ENCODE results near the gene NF1. TPM values are rescaled to one million over a fixed set of nuclear protein-coding genes. Genes with fewer than 3 reads are reported as not detected.

NF1 gene
- total RNA-seq, 4 donors from 2014 or later, result 15.6 to 48.4 (median 26.9) TPM

DNA sequence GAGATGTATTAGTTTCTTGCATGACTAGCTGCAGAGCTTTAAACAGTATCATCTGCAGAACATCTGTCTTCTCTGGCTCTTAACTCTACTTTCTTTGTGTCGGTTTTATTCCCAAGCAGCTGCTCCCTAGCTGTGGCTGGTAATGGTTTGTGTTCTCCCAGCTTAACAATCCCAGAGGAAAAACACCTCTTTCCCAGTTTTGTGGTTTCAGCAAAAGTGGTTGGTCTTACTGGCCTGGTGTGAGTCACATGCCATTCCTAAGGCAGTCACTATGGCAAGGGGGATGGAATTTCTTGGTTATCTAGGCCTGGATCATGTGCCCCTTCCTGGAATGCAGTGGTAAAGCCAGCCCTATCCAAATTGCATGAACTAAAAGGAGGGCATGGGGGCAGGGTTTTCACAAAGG is 174.8 kb downstream of the NF1 start:
- no peaks in the 10 kb centered on the region for H3K27me3 ChIP-seq
- WGBS, 2 donors, result 56 to 58% methylated on average over 1 of the region's 1 CpG
- intact Hi-C loops (cut with DNase I), result no loop called here
- no peak overlapping the region for H3K4me3 ChIP-seq
- peaks cover 0 to 54% (median 0%) of the 10 kb centered on the region in 3 donors for H3K36me3 ChIP-seq
- peaks cover 3 to 18% (median 17%) of the 10 kb centered on the region in 3 donors for H3K4me1 ChIP-seq
- TF ChIP-seq, protein P1, sequence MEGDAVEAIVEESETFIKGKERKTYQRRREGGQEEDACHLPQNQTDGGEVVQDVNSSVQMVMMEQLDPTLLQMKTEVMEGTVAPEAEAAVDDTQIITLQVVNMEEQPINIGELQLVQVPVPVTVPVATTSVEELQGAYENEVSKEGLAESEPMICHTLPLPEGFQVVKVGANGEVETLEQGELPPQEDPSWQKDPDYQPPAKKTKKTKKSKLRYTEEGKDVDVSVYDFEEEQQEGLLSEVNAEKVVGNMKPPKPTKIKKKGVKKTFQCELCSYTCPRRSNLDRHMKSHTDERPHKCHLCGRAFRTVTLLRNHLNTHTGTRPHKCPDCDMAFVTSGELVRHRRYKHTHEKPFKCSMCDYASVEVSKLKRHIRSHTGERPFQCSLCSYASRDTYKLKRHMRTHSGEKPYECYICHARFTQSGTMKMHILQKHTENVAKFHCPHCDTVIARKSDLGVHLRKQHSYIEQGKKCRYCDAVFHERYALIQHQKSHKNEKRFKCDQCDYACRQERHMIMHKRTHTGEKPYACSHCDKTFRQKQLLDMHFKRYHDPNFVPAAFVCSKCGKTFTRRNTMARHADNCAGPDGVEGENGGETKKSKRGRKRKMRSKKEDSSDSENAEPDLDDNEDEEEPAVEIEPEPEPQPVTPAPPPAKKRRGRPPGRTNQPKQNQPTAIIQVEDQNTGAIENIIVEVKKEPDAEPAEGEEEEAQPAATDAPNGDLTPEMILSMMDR (IDR thresholded peaks at IDR 0.05), result no peak
- TF ChIP-seq POLR2A (IDR thresholded peaks at IDR 0.05), result no peak
- peak overlapping the region in 2 of 4 donors; percentile 54 to 72 for H3K27ac ChIP-seq
- no peak for DNase-seq
- no peaks in the 10 kb centered on the region for H3K9me3 ChIP-seq

DNA sequence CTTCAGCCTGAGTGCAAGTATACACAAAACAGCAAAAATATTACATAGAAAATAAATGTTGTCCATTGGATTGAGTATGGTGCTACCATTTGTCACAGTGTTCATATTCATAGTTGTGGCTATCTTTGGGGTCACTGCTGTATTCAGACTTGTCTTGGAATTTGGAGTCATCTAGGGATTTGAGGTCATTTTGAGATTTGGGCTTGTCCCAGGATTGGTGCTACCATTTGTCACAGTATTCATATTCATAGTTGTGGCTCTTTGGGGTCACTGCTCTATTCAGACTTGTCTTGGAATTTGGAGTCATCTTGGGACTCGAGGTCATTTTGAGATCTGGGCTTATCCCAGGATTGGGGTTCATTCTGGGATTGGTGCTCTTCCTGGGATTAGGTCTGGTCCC is 177.5 kb downstream of the NF1 start:
- Histone ChIP-seq H3K36me3 (peaks cover 0 to 36% (median 0%) of the 10 kb centered on the region in 3 donors), H3K9me3 (no peaks in the 10 kb centered on the region), H3K4me3 (no peak overlapping the region), H3K27ac (no peak overlapping the region), H3K4me1 (peaks cover 5 to 24% (median 21%) of the 10 kb centered on the region in 3 donors), H3K27me3 (no peaks in the 10 kb centered on the region)
- TF ChIP-seq, protein P1 (IDR thresholded peaks at IDR 0.05), result no peak
- TF ChIP-seq POLR2A (IDR thresholded peaks at IDR 0.05), result no peak
- 75 to 100% methylated on average over 1 of the region's 1 CpG for WGBS, 2 donors
- intact Hi-C loops (cut with DNase I), result no loop called here
- DNase-seq, result no peak

DNA sequence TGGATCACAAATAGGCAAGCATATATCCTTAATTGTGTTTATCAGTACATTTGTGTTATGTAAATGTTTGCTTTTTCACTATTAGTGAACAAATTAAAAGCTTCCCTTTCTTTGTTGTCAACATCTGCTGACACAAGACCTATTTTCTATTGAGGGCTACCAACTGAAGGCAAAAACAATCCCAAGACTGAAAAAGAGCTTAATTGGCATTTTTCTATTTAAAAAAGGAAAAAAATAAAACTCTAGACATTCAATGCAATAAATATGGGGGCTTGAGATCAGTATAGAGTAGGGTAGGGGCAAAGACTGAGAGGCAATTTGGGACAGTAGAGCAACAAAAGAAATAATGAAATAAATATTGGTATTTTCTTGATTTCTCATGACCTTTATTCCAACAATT is 178.0 kb downstream of the NF1 start:
- Histone ChIP-seq H3K27ac (peak overlapping the region in 1 of 4 donors; percentile 14), H3K27me3 (no peaks in the 10 kb centered on the region), H3K4me1 (peaks cover 5 to 24% (median 21%) of the 10 kb centered on the region in 3 donors), H3K4me3 (no peak overlapping the region), H3K9me3 (no peaks in the 10 kb centered on the region), H3K36me3 (peaks cover 0 to 39% (median 0%) of the 10 kb centered on the region in 3 donors)
- intact Hi-C loops (cut with DNase I), result no loop called here
- DNase-seq, result no peak
- TF ChIP-seq, protein P1 (IDR thresholded peaks at IDR 0.05), result no peak
- TF ChIP-seq POLR2A (IDR thresholded peaks at IDR 0.05), result no peak

DNA sequence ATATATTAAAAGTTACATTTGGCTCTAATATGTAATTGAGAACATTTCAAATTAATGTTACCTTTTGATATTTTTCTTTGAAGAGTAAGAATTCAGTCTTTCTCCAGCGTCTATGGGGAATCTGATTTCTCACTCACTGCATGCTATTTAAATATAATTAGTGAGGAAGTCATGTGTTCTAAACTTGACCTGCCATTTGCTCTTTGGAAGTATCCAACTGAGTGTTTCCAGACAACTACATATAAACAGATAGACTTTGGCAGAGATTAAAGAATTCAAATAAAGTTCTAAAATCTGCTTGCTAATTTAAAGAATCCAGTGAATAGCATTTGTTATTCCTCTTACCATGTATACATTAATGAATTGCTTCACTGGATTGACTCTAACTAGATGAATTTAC is 178.7 kb downstream of the NF1 start:
- Histone ChIP-seq H3K4me3 (no peak overlapping the region), H3K36me3 (peaks cover 0 to 42% (median 0%) of the 10 kb centered on the region in 3 donors), H3K27ac (peak overlapping the region in 3 of 4 donors; percentile 40 to 51 (median 48)), H3K27me3 (no peaks in the 10 kb centered on the region), H3K9me3 (no peaks in the 10 kb centered on the region), H3K4me1 (peaks cover 5 to 23% (median 21%) of the 10 kb centered on the region in 3 donors)
- no peak for DNase-seq
- intact Hi-C loops (cut with DNase I), result no loop called here
- 73 to 78% methylated on average over 1 of the region's 1 CpG for WGBS, 2 donors
- TF ChIP-seq POLR2A (IDR thresholded peaks at IDR 0.05), result no peak
- TF ChIP-seq, protein P1 (IDR thresholded peaks at IDR 0.05), result no peak

DNA sequence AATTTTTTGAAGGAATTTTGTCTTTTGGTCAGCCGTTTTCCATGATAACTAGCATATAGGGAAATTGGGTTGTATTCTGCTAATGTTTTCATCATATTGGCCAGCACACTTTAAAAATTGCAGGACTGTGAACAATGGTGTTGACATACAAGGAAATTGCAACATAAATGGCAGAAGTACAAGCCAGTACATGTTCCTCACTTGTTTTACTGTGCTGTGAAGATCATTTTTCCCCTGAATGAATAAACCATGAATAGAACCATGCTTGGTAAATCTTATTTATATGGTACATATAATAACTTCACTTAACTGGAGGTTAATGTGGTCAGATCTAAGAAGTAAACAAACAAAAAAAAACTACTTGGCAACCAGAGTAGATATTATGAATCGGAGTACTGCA is 179.5 kb downstream of the NF1 start:
- Histone ChIP-seq H3K4me3 (no peak overlapping the region), H3K27me3 (no peaks in the 10 kb centered on the region), H3K36me3 (peaks cover 0 to 43% (median 0%) of the 10 kb centered on the region in 3 donors), H3K9me3 (no peaks in the 10 kb centered on the region), H3K4me1 (peaks cover 5 to 21% (median 17%) of the 10 kb centered on the region in 3 donors), H3K27ac (peak overlapping the region in 3 of 4 donors; percentile 40 to 51 (median 48))
- intact Hi-C loops (cut with DNase I), result no loop called here
- 35 to 47% methylated on average over 2 of the region's 2 CpGs for WGBS, 2 donors
- TF ChIP-seq, protein P1 (IDR thresholded peaks at IDR 0.05), result no peak
- no peak for TF ChIP-seq POLR2A (IDR thresholded peaks at IDR 0.05)
- no peak for DNase-seq
